HepG2 (cell line): Measurements from ENCODE around the gene NCKIPSD. TPM values are rescaled to one million over a fixed set of nuclear protein-coding genes. Genes with fewer than 3 reads are reported as not detected.
A peak's percentile ranks its signal among the peaks of the same experiment; 100 is the strongest.

Experiments used
- ARID5B ChIP-seq: IDR thresholded peaks from 2 replicates; pipeline ENCODE4 v1.4.0; 2020; ENCODE audit warnings: mild to moderate bottlenecking, missing genetic modification reagents
- CSRNP1 ChIP-seq: sonication (generic); formaldehyde crosslinking; IDR thresholded peaks from 2 replicates; pipeline ENCODE4 v1.8.1; 2023; ENCODE audit warnings: mild to moderate bottlenecking, missing genetic modification reagents
- FOSL1 ChIP-seq: sonication (generic); formaldehyde crosslinking; IDR thresholded peaks from 2 replicates; pipeline ENCODE4 v1.9.0; 2021; ENCODE audit warnings: missing genetic modification reagents, borderline replicate concordance
- HMGA1 ChIP-seq: sonication (generic); formaldehyde crosslinking; conservative IDR thresholded peaks from 2 replicates; pipeline ENCODE4 v1.4.0; 2020; ENCODE audit warnings: missing genetic modification reagents
- PHF20 ChIP-seq: sonication (generic); formaldehyde crosslinking; IDR thresholded peaks from 2 replicates; pipeline ENCODE4 v1.5.0; 2020; ENCODE audit warnings: mild to moderate bottlenecking, missing genetic modification reagents
- RARG ChIP-seq: sonication (generic); formaldehyde crosslinking; IDR thresholded peaks from 2 replicates; pipeline ENCODE4 v1.4.0; 2020; ENCODE audit warnings: low read depth, mild to moderate bottlenecking, missing genetic modification reagents
- SMARCC2 ChIP-seq: fragments of 450-650 bp; IDR thresholded peaks from 2 replicates; pipeline ENCODE4 v1.6.1; 2017; ENCODE audit warnings: antibody characterized with exemption, mild to moderate bottlenecking
- SMC3 ChIP-seq: IDR thresholded peaks from 2 replicates; pipeline ENCODE4 v1.6.1; 2011; ENCODE audit warnings: low read length, improper control_type of control experiment
- SP2 ChIP-seq: sonication (generic); formaldehyde crosslinking; IDR thresholded peaks from 2 replicates; pipeline ENCODE4 v1.5.1; 2020; ENCODE audit warnings: mild to moderate bottlenecking, missing genetic modification reagents
- SUZ12 ChIP-seq: fragments of 150-350 bp; IDR thresholded peaks from 2 replicates; pipeline ENCODE4 v1.6.1; 2014; ENCODE audit warnings: low read depth, low read length
- TEAD3 ChIP-seq: optimal IDR thresholded peaks from 2 replicates; pipeline ENCODE3; 2016; ENCODE audit warnings: borderline replicate concordance
- TRIM24 ChIP-seq: sonication (generic); formaldehyde crosslinking; IDR thresholded peaks from 2 replicates; pipeline ENCODE4 v1.8.0; 2022; ENCODE audit warnings: mild to moderate bottlenecking, missing genetic modification reagents
- U2AF2 ChIP-seq: fragments of 200-400 bp; formaldehyde crosslinking; IDR thresholded peaks from 2 replicates; pipeline ENCODE4 v1.6.1; 2017; ENCODE audit warnings: low read depth, mild to moderate bottlenecking, low read length
- WIZ ChIP-seq: sonication (generic); formaldehyde crosslinking; IDR thresholded peaks from 2 replicates; pipeline ENCODE4 v1.5.1; 2020; ENCODE audit warnings: mild to moderate bottlenecking, missing genetic modification reagents
- YY1 ChIP-seq: IDR thresholded peaks from 2 replicates; pipeline ENCODE4 v1.6.1; 2011; ENCODE audit warnings: low read length, low read depth, moderate library complexity, mild to moderate bottlenecking; ENCODE audit not compliant: insufficient read depth, insufficient replicate concordance
- ZFAT ChIP-seq: sonication (generic); formaldehyde crosslinking; conservative IDR thresholded peaks from 2 replicates; pipeline ENCODE4 v1.8.1; 2023; ENCODE audit warnings: missing genetic modification reagents, inconsistent platforms
- ZFP1 ChIP-seq: IDR thresholded peaks from 2 replicates; pipeline ENCODE4 v1.6.1; 2016
- ZNF205 ChIP-seq: IDR thresholded peaks from 2 replicates; pipeline ENCODE4 v1.6.1; 2018; ENCODE audit warnings: missing biosample characterization, missing genetic modification reagents
- ZNF232 ChIP-seq: sonication (generic); formaldehyde crosslinking; IDR thresholded peaks from 2 replicates; pipeline ENCODE4 v1.4.0; 2020; ENCODE audit warnings: missing genetic modification reagents, borderline replicate concordance
- ZNF24 ChIP-seq: fragments of 450-650 bp; IDR thresholded peaks from 2 replicates; pipeline ENCODE4 v1.6.1; 2017; ENCODE audit warnings: antibody characterized with exemption, mild to moderate bottlenecking
- ZNF3 ChIP-seq: IDR thresholded peaks from 2 replicates; pipeline ENCODE4 v1.7.0; 2017; ENCODE audit warnings: inconsistent platforms
- ZNF512 ChIP-seq: sonication (generic); formaldehyde crosslinking; IDR thresholded peaks from 2 replicates; pipeline ENCODE4 v1.4.0; 2020; ENCODE audit warnings: mild to moderate bottlenecking, missing genetic modification reagents
- ZNF563 ChIP-seq: sonication (generic); formaldehyde crosslinking; IDR thresholded peaks from 2 replicates; pipeline ENCODE4 v1.8.0; 2022; ENCODE audit warnings: mild to moderate bottlenecking, moderate library complexity, missing genetic modification reagents
- ZNF580 ChIP-seq: IDR thresholded peaks from 2 replicates; pipeline ENCODE4 v1.6.1; 2016; ENCODE audit warnings: low read depth, borderline replicate concordance
- ZNF776 ChIP-seq: sonication (generic); formaldehyde crosslinking; IDR thresholded peaks from 2 replicates; pipeline ENCODE4 v1.4.0; 2020; ENCODE audit warnings: mild to moderate bottlenecking, missing genetic modification reagents
- ZNF780A ChIP-seq: sonication (generic); formaldehyde crosslinking; IDR thresholded peaks from 2 replicates; pipeline ENCODE4 v1.8.0; 2022; ENCODE audit warnings: mild to moderate bottlenecking, missing genetic modification reagents, moderate library complexity
- polyA plus RNA-seq, 8 experiments: library from polyadenylated mRNA; depleted of rRNA in 3 of 8; stranded (reverse) in 7 of 8; unstranded in 1 of 8; fragments of >200 nt; fragmentation: Illumina TruSeq in 4 of 8; extraction: Trizol in 4 of 8; gene quantifications; 2 replicates each; pipeline versions ENCODE4 v1.2.1 to v1.2.3, GENCODE V29; 2011 to 2016; ENCODE audit warnings: low read depth in 4 of 8, missing spikeins in 1 of 8, mixed read lengths in 1 of 8; ENCODE audit not compliant: insufficient read depth in 1 of 8
- total RNA-seq, 5 experiments: library from RNA; depleted of rRNA; stranded (reverse); fragments of >200 nt; fragmentation: Illumina TruSeq; extraction: Trizol; gene quantifications; 2 replicates each; pipeline ENCODE4 v1.2.3, GENCODE V29; 2016; ENCODE audit warnings: low read depth in 1 of 5

The NCKIPSD gene
- total and polyA plus RNA-seq, 2 of the 13 experiments (the other 11 are each of a cell fraction or from before 2014, with no cell fraction given): 13.5 to 35.2 TPM

GRCh38 chr3:48623851-48624547 lies 61.7 kb downstream of the NCKIPSD start (continued):
- TF ChIP-seq ARID5B (CRISPR knock-in tag) (peak; percentile 82), PHF20 (CRISPR knock-in tag) (no peak), TRIM24 (CRISPR knock-in tag) (no peak), YY1 (no peak), SMC3 (no peak), ZNF780A (no peak), ZNF512 (CRISPR knock-in tag) (no peak), U2AF2 (no peak), ZNF563 (CRISPR knock-in tag) (no peak), SMARCC2 (no peak), SP2 (0 out of 2 replicates have a peak, but pooled peaks have one; percentile 9), HMGA1 (no peak), RARG (CRISPR knock-in tag) (0 out of 2 replicates have a peak, but pooled peaks have one; percentile 65), ZNF776 (CRISPR knock-in tag) (no peak), ZFAT (CRISPR knock-in tag) (no peak), ZNF580 (CRISPR knock-in tag) (no peak), ZNF205 (peak; percentile 70), CSRNP1 (CRISPR knock-in tag) (no peak), ZNF24 (no peak), TEAD3 (peak; percentile 71), ZNF232 (CRISPR knock-in tag) (no peak), SUZ12 (no peak), FOSL1 (CRISPR knock-in tag) (no peak), ZFP1 (no peak), ZNF3 (CRISPR knock-in tag) (no peak), WIZ (no peak)
